ENCODE results near the gene CCDC9B.

DNA sequence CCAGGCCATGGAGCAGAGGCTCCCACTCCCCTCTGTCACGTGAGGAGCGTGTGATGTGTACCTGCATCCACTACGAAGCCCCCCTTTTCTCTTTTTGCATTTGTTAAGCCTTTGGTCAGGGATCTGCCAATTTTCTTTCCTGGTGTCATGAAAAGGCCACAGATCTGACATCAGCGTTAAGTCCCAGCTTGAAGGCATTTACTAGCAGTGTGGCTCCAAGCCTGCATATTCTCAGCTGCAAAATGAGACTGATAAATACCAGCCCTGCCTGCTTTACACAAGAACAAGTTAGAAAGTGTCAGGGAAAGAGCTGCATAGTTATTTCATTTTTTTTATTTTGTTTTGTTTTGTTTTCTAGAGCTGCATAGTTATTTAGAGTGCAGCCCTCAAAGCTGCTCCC is 55.6 kb downstream of the CCDC9B start:
- TF ChIP-seq, protein P1, sequence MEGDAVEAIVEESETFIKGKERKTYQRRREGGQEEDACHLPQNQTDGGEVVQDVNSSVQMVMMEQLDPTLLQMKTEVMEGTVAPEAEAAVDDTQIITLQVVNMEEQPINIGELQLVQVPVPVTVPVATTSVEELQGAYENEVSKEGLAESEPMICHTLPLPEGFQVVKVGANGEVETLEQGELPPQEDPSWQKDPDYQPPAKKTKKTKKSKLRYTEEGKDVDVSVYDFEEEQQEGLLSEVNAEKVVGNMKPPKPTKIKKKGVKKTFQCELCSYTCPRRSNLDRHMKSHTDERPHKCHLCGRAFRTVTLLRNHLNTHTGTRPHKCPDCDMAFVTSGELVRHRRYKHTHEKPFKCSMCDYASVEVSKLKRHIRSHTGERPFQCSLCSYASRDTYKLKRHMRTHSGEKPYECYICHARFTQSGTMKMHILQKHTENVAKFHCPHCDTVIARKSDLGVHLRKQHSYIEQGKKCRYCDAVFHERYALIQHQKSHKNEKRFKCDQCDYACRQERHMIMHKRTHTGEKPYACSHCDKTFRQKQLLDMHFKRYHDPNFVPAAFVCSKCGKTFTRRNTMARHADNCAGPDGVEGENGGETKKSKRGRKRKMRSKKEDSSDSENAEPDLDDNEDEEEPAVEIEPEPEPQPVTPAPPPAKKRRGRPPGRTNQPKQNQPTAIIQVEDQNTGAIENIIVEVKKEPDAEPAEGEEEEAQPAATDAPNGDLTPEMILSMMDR (IDR thresholded peaks at IDR 0.05) = no peak
- TF ChIP-seq POLR2A (IDR thresholded peaks at IDR 0.05) = no peak
